Raji (cell line): ENCODE data around the gene CHRNG.

Experiments
- POLR2A ChIP-seq: IDR thresholded peaks from 2 replicates; pipeline ENCODE4 v1.6.1; 2011; ENCODE audit warnings: low read depth, low read length, control low read depth; ENCODE audit not compliant: insufficient read depth

Gene CHRNG

DNA sequence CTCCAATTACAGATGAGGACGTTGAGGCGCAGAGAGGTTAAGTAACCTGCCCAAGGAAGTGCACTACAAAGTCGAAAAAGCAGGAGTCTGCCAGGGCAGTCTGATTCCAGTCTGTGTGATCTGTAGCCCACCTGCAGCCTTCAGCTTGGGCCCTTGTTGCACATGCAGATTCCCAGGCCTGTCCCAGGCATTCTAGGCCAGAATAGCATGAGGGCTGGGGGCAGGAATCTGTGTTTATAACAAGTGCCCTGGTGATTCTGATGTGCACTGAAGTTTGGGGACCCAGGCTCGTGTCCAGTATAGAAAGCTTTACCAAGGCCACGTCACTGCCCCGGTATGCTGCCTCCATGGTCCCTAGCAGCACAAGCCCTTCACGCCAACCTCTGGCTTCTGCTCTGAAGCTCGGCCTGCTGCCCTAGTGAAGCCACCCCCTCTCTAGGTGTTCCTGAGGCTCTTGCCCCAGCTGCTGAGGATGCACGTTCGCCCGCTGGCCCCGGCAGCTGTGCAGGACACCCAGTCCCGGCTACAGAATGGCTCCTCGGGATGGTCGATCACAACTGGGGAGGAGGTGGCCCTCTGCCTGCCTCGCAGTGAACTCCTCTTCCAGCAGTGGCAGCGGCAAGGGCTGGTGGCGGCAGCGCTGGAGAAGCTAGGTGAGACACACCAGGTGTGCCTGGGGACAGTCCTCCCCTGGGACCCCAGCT lies 4.6 kb downstream of the CHRNG start:
- no peak for TF ChIP-seq POLR2A

- TF ChIP-seq POLR2A = no peak
These were observed 5.2 kb downstream of the CHRNG start for GRCh38 chr2:232544674-232545073.

- TF ChIP-seq POLR2A = no peak
These were observed 6.3 kb downstream of the CHRNG start for GRCh38 chr2:232545511-232546375.

DNA sequence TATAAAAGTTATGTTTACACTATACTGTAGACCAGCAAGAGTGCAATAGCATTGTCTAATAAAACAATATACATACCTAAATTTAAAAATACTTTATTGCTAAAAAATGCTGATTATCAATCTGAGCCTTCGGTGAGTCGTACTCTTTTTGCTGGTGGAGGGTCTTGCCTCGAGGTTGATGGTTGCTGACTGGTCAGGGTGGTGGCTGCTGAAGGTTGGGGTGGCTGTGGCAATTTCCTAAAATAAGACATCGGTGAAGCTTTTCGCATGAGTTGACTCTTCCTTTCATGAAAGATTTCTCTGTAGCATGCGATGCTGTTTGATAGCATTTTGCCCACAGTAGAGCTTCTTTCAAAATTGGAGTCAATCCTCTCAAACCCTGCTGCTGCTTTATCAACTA lies 8.5 kb downstream of the CHRNG start:
- no peak for TF ChIP-seq POLR2A

- no peak for TF ChIP-seq POLR2A
These were observed 10.3 kb downstream of the CHRNG start for GRCh38 chr2:232549655-232550353.

DNA sequence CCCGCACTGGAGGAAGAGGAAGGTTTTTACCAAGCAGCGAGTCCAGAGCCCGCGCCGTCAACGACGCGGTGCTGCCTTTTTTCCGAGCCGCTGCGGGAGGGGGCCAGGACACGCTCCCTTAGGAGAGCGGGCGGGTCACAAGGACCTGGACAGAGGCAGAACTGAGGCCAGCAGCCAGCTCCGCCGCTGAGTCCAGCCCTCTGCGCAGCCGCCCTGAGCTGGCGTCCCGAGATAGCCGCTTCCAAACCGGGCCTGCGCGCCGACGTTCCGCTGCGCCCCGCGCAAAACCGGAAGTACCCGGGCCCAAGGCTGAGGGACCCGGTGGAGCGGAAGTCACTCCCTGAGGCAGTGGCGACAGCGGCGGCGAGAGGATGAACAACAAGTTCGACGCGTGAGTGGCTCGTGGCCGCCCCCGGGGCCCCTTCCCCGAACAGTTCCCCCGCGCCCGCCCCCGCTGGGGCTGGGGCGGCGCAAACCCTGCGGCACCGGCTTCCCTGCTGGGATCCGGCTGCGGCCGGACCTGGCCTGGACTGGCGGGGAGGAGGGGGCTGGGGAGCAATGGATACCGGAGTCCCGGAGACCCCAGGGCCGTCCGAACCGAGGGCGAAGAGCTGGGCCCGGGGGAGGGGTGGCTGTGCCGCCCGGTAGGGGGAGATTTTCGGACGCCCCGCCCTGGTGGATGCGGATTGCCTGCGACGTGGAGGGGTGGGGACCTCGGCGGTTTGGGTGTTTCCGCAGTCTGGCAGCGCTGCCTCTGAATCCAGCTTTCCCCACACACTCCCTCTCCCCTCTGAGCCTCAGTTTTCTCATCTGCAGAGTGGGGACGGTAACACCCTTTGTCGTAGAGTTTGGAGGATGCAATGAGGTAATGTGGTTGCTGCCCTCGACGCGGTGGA lies 11.1 kb downstream of the CHRNG start, which contains the start of the genes EIF4E2 and TIGD1:
TSS of gene EIF4E2 (plus strand) at position 336 of the 896 bp plus-strand sequence. CDS start at position 372, 36 bp downstream.
TSS of gene TIGD1 (minus strand) at position 204 of the 896 bp plus-strand sequence. CDS start 675 bp downstream, outside the sequence.
- peak; percentile 95 for TF ChIP-seq POLR2A

DNA sequence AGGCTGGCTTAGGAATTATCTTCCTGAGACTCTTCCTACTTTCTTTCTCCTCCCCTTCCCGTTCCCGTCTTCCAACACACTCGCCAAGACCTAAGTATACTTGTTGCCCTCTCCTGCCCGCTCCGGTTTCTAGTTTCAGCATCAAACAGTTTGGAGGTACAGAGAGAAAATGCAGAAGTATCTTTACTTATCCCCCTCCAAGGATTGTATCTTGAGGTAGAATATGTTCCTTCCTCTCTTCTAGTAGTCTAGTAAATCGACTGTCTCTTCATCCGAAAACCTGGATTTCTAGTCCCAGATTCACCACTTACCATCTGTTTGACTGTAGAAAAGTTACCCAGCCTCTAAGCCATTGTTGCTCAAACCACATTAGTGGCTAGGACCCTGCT lies 11.8 kb downstream of the CHRNG start:
- TF ChIP-seq POLR2A = no peak

- TF ChIP-seq POLR2A = no peak
These were observed 12.3 kb downstream of the CHRNG start for GRCh38 chr2:232551776-232552175.

DNA sequence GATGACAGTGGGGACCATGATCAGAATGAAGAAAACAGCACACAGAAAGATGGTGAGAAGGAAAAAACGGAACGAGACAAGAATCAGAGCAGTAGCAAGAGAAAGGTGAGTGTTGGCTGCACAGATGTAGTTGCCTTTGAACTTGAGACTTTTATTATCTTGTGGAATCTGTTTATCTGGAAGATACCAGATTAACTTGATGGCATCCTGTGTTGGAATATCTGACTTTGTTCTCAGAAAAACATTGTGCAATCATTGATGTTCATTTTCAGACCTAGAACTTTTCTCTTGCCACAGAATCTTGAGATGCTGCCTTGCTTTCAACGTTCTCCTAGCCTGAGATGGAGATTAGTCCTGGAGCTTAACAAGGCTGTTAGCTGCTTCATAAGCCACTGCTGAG lies 16.9 kb downstream of the CHRNG start:
- TF ChIP-seq POLR2A = no peak

DNA sequence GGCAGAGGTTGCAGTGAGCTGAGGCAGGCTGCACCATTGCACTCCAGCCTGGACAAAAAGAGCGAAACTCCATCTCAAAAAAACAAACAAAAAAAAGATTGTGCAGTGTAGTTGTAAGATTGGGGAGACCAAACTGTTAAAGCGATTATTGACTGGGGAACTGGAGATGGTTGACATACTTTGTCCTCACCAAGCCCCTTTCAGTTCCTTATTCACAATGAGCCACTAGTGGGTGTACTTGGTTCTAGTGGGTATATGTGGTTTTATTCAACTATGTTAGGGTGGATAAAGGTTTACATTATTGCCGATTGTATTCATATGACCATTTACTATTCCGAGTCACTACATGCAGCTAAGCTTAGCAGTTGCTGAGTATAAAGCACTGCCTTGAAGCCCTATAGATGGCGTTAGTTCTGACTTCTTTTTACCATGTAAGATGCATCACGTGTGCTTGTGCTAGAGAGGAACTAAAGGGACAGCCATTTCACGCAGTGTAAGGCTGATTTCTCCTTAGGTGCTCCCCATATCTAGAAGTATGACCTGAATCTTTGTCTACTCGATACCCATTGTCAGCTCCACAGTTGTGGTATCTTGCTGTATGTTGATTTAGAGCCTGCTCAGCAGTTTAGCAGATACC lies 23.1 kb downstream of the CHRNG start:
- no peak for TF ChIP-seq POLR2A

DNA sequence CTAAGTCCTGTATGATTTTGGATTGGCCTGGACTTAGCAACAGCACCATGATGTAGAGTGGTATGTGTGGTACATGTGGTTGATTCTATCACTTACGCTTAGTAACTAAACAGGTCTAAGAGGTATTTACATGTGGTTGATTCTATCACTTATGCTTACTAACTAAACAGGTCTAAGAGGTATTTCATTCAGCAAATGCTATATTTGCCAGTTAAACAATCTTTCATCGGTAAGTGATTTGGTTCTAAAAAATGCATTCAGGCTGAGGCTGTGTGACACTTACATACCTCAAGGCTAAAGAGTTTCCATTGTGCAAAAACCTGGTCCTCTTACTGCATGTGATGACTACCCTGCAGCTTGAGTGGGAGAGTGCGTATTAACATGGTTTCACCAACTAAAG lies 24.1 kb downstream of the CHRNG start:
- no peak for TF ChIP-seq POLR2A

GRCh38 chr2:232567721-232568120 lies 28.2 kb downstream of the CHRNG start:
- TF ChIP-seq POLR2A = no peak

- TF ChIP-seq POLR2A = no peak
These were observed 28.7 kb downstream of the CHRNG start for GRCh38 chr2:232568161-232568560.

GRCh38 chr2:232569541-232569940 lies 30.0 kb downstream of the CHRNG start:
- TF ChIP-seq POLR2A = no peak
